Caco-2 (cell line): ENCODE measurements around the gene CEP192. TPM values are rescaled to one million over a fixed set of nuclear protein-coding genes. Genes with fewer than 3 reads are reported as not detected.

ENCODE experiments used
- BruUV-seq: library from RNA; stranded (reverse); fragments of 400-500 nt; replicated peaks from 2 replicates; lab custom pipeline; 2021; lab: Mats Ljungman, UMichigan
- CTCF ChIA-PET: fragments of 300-600 bp; sonication (Branson Sonifier 250); formaldehyde crosslinking; loops from one replicate; lab custom pipeline; 2022; ENCODE audit warnings: antibody characterized with exemption; lab: Charles Lee
- POLR2A ChIA-PET: fragments of 300-600 bp; sonication (Branson Sonifier 250); formaldehyde crosslinking; loops from one replicate; lab custom pipeline; 2022; ENCODE audit warnings: antibody characterized with exemption; lab: Charles Lee
- DNase-seq, 2 experiments: peaks; one replicate each; pipeline versions ENCODE4 v3.0.0 to v3.0.0-alpha.2; 2020 to 2022
- H3K27me3 ChIP-seq: replicated peaks from 2 replicates; pipeline ENCODE4 v1.6.0; 2011; ENCODE audit warnings: low read length; ENCODE audit not compliant: control insufficient read depth, insufficient read depth
- H3K36me3 ChIP-seq: 2 replicates; pipeline ENCODE4 v1.5.1; 2011; ENCODE audit warnings: low read length; ENCODE audit not compliant: control insufficient read depth, insufficient read depth
- H3K4me1 ChIP-seq: fragments of 250-450 bp; sonication (Bioruptor Pico); 2 replicates; pipeline ENCODE4 v1.5.1; 2020; ENCODE audit warnings: mild to moderate bottlenecking
- H3K4me3 ChIP-seq: 2 replicates; pipeline ENCODE4 v1.5.1; 2011; ENCODE audit warnings: low read depth, mild to moderate bottlenecking, control low read depth, low read length
- H3K9me3 ChIP-seq: fragments of 250-450 bp; sonication (Bioruptor Pico); 2 replicates; pipeline ENCODE4 v1.5.1; 2020; ENCODE audit warnings: mild to moderate bottlenecking, moderate library complexity
- H3K27ac Mint-ChIP-seq: one replicate; pipeline ENCODE4 v1.8.0; 2022; ENCODE audit warnings: mixed read lengths; ENCODE audit not compliant: unreplicated experiment
- H3K27me3 Mint-ChIP-seq: one replicate; pipeline ENCODE4 v1.8.0; 2022; ENCODE audit warnings: mixed read lengths; ENCODE audit not compliant: insufficient read depth, unreplicated experiment
- H3K36me3 Mint-ChIP-seq: one replicate; pipeline ENCODE4 v1.8.0; 2022; ENCODE audit warnings: mild to moderate bottlenecking, mixed read lengths; ENCODE audit not compliant: insufficient read depth, unreplicated experiment
- H3K4me1 Mint-ChIP-seq: one replicate; pipeline ENCODE4 v1.8.0; 2022; ENCODE audit warnings: low read depth, mixed read lengths; ENCODE audit not compliant: unreplicated experiment
- H3K4me3 Mint-ChIP-seq: one replicate; pipeline ENCODE4 v1.8.0; 2022; ENCODE audit warnings: mild to moderate bottlenecking, moderate library complexity, mixed read lengths; ENCODE audit not compliant: unreplicated experiment
- H3K9me3 Mint-ChIP-seq: one replicate; pipeline ENCODE4 v1.8.0; 2022; ENCODE audit warnings: mixed read lengths; ENCODE audit not compliant: unreplicated experiment
- intact Hi-C: fragments of 100-400 bp; cut with micrococcal nuclease; formaldehyde crosslinking; loops from one replicate; pipeline ENCODE4 v1.10.0; 2022; ENCODE audit not compliant: unreplicated experiment
- total RNA-seq: library from RNA; stranded (reverse); gene quantifications from 2 replicates; pipeline ENCODE4 v1.2.3, GENCODE V29; 2022
- TF ChIP-seq, protein P1 (sequence below), 2 experiments: fragments of 200-600 bp in 1 of 2; IDR thresholded peaks; 1 replicate in 1 of 2; 2 replicates in 1 of 2; pipeline versions ENCODE4 v1.5.1 to v1.8.0; 2011 to 2022; ENCODE audit warnings: antibody characterized with exemption in 1 of 2, control low read depth in 1 of 2, inconsistent platforms in 1 of 2, low read depth in 1 of 2, low read length in 1 of 2, mild to moderate bottlenecking in 1 of 2, moderate library complexity in 1 of 2; ENCODE audit not compliant: insufficient read depth in 1 of 2, severe bottlenecking in 1 of 2, unreplicated experiment in 1 of 2

CEP192 gene
- total RNA-seq, 1 experiment from 2014 or later = 33.5 TPM

DNA sequence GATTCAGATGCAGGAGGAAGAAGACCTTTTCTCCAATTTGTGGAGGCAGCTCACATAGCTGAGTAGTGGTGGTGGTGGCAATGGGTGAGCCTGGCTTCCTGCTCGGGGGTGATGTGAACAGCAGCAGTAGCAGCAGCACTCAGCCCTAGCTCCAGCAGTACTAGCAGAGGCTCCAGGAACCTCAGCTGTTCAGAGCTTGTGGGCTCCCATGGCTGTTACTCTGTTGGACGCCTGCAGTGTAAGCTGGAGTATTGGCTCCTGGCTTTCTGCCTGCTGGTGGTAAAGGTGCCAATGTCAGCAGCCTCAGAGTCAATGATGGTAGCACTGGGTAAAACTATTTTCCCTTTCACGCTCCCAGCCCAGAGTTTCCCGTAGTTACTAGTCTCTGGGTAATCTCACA, 46.5 kb upstream of the CEP192 start:
- TF ChIP-seq, protein P1, sequence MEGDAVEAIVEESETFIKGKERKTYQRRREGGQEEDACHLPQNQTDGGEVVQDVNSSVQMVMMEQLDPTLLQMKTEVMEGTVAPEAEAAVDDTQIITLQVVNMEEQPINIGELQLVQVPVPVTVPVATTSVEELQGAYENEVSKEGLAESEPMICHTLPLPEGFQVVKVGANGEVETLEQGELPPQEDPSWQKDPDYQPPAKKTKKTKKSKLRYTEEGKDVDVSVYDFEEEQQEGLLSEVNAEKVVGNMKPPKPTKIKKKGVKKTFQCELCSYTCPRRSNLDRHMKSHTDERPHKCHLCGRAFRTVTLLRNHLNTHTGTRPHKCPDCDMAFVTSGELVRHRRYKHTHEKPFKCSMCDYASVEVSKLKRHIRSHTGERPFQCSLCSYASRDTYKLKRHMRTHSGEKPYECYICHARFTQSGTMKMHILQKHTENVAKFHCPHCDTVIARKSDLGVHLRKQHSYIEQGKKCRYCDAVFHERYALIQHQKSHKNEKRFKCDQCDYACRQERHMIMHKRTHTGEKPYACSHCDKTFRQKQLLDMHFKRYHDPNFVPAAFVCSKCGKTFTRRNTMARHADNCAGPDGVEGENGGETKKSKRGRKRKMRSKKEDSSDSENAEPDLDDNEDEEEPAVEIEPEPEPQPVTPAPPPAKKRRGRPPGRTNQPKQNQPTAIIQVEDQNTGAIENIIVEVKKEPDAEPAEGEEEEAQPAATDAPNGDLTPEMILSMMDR (IDR thresholded peaks at IDR 0.05; ENCODE audit: insufficient read depth in 1 of 2, low read depth in 1 of 2, low read length in 1 of 2, severe bottlenecking in 1 of 2, unreplicated experiment in 1 of 2) = no peak
- Mint-ChIP-seq H3K27ac (peak overlapping the region; percentile 100), H3K4me1 (peaks cover 11% of the 10 kb centered on the region), H3K27me3 (no peaks in the 10 kb centered on the region), H3K9me3 (no peaks in the 10 kb centered on the region), H3K36me3 (peaks cover 31% of the 10 kb centered on the region), H3K4me3 (peak overlapping the region; percentile 17)
- no peaks in the 10 kb centered on the region for H3K9me3 ChIP-seq
- no peak overlapping the region for H3K4me3 ChIP-seq
- ChIA-PET POLR2A (interaction anchor here (1.5 kb wide), 1 partner anchor 61 kb away, joined by 23 read pairs; the partner anchor contains the start of gene PTPN2), CTCF (interaction anchor here (0.6 to 1.1 kb wide), 3 partner anchors 10 to 61 kb away, joined by 3 to 4 read pairs (median 3); no protein-coding TSS in a partner anchor)
- no TSS peak for BruUV-seq
- no peaks in the 10 kb centered on the region for H3K27me3 ChIP-seq
- H3K36me3 ChIP-seq = no peaks in the 10 kb centered on the region
- DNase-seq = no peak
- H3K4me1 ChIP-seq = peaks cover 14% of the 10 kb centered on the region
- intact Hi-C loops = loop anchor here (5.0 kb wide), 2 partner anchors 177 to 212 kb away; no protein-coding TSS in a partner anchor

DNA sequence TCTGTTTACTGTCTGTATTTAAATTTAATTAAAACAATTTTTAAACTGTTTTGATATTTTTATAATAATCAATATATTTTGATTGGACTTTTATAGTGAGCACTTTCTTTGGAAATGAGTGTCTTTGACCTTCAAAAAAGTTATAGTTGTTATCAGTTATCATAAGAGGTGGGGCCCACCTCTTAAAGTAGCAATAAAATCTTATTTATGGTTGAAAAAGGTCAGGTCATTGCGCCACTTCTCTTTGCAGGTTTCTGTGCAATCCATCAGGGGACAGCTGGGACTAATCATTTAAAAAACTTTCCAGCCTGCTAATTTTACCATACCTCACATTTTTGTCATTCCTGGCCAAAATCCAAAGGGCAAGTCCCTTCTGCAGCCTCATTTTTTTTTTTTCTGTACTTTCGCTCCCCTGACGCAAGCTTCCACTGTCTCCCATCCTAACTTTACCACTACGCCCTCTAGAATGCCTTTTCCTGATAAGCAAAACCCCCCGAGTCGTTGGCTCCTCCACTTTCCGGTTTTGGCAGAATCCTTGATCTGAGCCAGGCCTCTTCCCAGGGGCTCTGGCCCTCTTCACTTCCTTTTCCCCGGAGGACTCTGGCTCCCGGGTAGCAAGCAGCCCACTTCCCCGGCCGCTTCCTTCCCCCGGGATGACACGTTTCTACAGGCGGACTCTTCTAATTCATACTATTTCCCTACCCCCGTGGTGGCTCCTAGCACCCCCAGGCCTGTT, 44.4 kb upstream of the CEP192 start:
- peak; percentile 87 for DNase-seq
- TF ChIP-seq, protein P1 (IDR thresholded peaks at IDR 0.05; ENCODE audit: insufficient read depth in 1 of 2, low read depth in 1 of 2, low read length in 1 of 2, severe bottlenecking in 1 of 2, unreplicated experiment in 1 of 2) = no peak
- Histone ChIP-seq H3K4me3 (peak overlapping the region; percentile 54), H3K27me3 (no peaks in the 10 kb centered on the region), H3K36me3 (no peaks in the 10 kb centered on the region), H3K4me1 (peaks cover 19% of the 10 kb centered on the region), H3K9me3 (no peaks in the 10 kb centered on the region)
- no TSS peak for BruUV-seq
- peak overlapping the region; percentile 100 for H3K4me3 Mint-ChIP-seq
- peak overlapping the region; percentile 100 for H3K27ac Mint-ChIP-seq
- ChIA-PET POLR2A (interaction anchor here (0.5 to 1.3 kb wide), 9 partner anchors 44 to 281 kb away, joined by 3 to 7 read pairs (median 5); partner anchors contain the start of genes CEP192, CEP76 and PTPN2), CTCF (interaction anchor here (0.6 kb wide), 1 partner anchor 659 kb away, joined by 4 read pairs; no protein-coding TSS in a partner anchor)
- H3K27me3 Mint-ChIP-seq = no peaks in the 10 kb centered on the region
- H3K9me3 Mint-ChIP-seq = no peaks in the 10 kb centered on the region
- intact Hi-C loops = loop anchor here (2.0 to 5.0 kb wide), 3 partner anchors 179 to 570 kb away; partner anchors contain the start of gene AFG3L2
- peaks cover 11% of the 10 kb centered on the region for H3K4me1 Mint-ChIP-seq
- H3K36me3 Mint-ChIP-seq = peaks cover 37% of the 10 kb centered on the region

DNA sequence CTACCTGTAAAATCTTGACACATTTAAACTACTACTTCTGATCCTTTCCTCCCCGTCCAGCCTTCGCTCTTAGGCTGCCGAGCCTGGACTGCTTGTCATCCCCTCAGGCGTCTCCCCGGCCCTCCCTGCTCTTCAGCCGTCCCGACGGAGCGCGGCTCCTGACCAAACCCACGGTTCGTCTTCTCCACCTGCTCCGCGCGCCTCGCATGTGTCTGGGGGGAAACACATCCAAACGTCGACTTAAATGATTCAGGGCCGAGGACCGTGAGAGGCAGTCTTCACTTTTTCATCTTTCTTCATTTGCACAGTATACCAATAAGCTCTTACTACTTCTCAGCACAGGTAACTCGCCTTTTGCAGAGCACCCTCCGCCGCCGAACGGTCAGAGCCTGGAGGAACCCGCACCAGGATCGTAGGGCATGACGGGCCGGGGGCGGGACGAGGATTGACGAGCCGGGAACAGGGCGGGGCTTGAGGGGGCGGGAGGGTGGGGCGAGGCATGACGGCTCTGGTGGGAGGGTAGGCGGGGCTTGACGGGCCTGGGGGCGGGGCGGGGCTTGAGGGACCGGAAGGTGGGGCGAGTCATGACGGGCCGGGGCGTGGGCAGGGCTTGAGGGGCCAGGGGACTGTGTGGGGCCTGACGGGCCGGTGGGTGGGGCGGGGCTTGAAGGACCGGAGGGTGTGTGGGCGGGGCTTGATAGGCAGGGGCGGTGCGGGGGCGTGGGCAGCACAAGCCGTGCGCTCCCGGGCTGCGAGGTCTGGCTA, 43.7 kb upstream of the CEP192 start, which contains the start of gene SEH1L:
SEH1L (plus strand) TSS at position 727 of the 765 bp plus-strand sequence. CDS start 111 bp downstream, outside the sequence.
- ChIA-PET POLR2A (interaction anchor here (0.5 to 1.3 kb wide), 11 partner anchors 64 to 570 kb away, joined by 3 to 15 read pairs (median 4); partner anchors contain the start of genes AFG3L2, CEP76 and PTPN2), CTCF (interaction anchor here (0.6 kb wide), 1 partner anchor 660 kb away, joined by 4 read pairs; no protein-coding TSS in a partner anchor)
- no peaks in the 10 kb centered on the region for H3K9me3 Mint-ChIP-seq
- DNase-seq = peak; percentile 99
- H3K27me3 ChIP-seq = no peaks in the 10 kb centered on the region
- peak within 1 kb of the TSS; percentile 100 for H3K27ac Mint-ChIP-seq
- H3K4me1 Mint-ChIP-seq = peaks cover 11% of the 10 kb centered on the region
- BruUV-seq = TSS peak; percentile 85
- H3K4me3 Mint-ChIP-seq = peak within 1 kb of the TSS; percentile 100
- no peaks in the 10 kb centered on the region for H3K36me3 ChIP-seq
- H3K36me3 Mint-ChIP-seq = peaks cover 42% of the 10 kb centered on the region
- H3K4me3 ChIP-seq = peak within 1 kb of the TSS; percentile 84
- intact Hi-C loops = loop anchor here (2.0 to 5.0 kb wide), 3 partner anchors 180 to 571 kb away; partner anchors contain the start of gene AFG3L2
- peaks cover 19% of the 10 kb centered on the region for H3K4me1 ChIP-seq
- TF ChIP-seq, protein P1 (IDR thresholded peaks at IDR 0.05; ENCODE audit: insufficient read depth in 1 of 2, low read depth in 1 of 2, low read length in 1 of 2, severe bottlenecking in 1 of 2, unreplicated experiment in 1 of 2) = no peak
- H3K9me3 ChIP-seq = no peaks in the 10 kb centered on the region
- no peaks in the 10 kb centered on the region for H3K27me3 Mint-ChIP-seq
